DMS 273 treated with DMSO at 0.1 percent for 48 hours (cell line): ENCODE results near the gene CATSPERD.
"Not testable (repeated sequence)": the region's sequence is repeated elsewhere in the genome, so short reads cannot be mapped to it uniquely, and the experiment has no call there.

Source experiments
- DNase-seq: peaks from one replicate; lab custom pipeline; 2025; lab: John Stamatoyannopoulos, UW

Gene CATSPERD

DNA sequence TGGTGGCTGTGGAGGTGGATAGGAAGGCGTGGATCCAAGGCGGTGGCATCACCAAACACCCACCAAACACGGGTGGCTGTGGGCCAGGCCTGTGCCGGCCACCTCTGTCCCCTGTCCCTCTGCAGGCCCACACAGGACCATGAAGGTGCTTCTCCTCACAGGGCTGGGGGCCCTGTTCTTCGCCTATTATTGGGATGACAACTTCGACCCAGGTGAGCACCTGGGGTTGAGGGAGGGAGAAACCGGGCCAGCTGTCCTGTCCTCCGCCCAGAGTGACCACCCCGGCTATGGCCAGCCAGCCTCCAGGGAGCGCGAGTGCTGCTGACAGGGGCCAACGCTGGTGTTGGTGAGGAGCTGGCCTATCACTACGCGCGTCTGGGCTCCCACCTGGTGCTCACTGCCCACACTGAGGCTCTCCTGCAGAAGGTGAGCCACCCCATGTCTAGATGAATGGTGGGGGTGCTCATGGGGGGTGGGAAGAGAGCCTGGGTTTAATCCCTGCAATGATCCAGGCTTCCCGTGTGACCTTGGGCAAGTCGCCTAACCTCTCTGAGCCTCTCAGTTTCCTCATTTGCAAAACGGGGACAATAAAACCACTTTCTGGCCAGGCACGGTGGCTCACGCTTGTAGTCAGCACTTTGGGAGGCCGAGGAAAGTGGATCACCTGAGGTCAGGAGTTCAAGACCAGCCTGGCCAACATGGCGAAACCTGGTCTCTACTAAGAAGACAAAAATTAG is 35.6 kb upstream of the CATSPERD start:
- no peak for DNase-seq

DNA sequence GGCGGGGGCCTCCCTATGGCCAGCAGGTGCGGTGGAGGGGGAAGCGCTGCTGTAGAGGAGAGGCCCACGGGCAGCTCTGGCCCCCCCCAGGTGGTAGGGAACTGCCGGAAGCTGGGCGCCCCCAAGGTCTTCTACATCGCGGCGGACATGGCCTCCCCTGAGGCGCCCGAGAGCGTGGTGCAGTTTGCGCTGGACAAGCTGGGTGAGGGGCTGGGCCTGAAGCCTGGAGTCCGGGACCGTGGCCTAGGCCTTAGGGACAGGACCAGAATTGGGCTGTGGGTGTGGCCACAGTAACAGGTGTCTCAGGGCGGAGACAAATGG is 34.2 kb upstream of the CATSPERD start:
- no peak for DNase-seq

DNA sequence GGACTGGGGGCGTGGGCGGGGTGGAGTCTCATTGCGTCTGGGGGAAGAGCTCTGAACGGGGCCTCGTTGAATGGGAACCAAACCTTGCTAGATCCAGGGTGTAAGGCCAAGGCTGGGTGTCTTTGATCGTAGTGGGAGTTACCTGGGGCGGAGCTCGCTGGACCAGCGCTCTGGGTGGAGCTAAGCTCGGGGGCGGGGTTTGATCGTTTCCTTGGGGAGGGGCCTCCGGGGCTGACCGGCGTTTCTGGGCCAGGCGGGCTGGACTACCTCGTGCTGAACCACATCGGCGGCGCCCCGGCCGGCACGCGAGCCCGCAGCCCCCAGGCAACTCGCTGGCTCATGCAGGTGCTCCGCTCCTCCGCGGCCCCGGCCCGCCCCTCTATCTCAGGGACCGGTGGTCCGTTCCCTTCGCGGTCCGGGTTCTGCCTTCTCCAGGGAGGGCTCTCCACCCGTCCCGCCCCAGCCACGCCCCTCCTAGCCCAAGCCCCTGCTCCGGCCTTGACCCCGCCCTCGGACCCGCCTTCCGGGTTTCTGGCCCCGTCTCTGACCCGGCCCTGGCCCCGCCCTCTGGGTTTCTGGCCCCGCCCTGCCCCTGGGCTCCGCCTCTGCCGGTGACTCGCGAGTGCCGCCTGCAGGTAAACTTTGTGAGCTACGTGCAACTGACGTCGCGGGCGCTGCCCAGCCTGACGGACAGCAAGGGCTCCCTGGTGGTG is 33.6 kb upstream of the CATSPERD start:
- peak; percentile 77 for DNase-seq

DNA sequence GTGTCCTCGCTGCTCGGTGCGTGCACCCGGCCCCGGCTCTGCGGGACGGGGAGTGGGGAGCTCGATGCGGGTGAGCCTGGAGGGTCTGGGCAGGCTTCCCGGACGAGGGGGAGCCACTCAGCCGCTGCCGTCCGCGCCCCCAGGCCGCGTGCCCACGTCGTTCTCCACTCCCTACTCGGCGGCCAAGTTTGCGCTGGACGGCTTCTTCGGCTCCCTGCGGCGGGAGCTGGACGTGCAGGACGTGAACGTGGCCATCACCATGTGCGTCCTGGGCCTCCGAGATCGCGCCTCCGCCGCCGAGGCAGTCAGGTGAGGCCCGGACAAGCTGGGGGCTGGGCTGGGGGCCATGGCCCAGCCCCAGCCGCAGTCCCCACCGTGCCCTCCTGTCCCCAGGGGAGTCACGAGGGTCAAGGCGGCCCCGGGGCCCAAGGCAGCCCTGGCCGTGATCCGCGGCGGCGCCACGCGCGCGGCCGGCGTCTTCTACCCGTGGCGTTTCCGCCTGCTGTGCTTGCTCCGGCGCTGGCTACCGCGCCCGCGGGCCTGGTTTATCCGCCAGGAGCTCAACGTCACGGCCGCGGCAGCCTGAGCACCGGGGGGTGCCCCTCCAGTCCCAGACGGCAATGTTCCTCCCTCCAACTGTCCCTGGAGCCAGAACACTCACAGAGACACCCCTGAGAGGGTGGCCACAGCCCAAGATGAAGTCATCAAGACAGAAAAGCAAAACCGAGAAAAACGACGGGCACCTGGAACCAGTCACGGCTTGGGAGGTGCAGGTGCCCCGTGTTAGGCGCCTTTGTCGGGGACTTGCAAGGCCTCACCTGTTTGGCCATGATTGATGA is 32.9 kb upstream of the CATSPERD start:
- DNase-seq, result no peak

DNA sequence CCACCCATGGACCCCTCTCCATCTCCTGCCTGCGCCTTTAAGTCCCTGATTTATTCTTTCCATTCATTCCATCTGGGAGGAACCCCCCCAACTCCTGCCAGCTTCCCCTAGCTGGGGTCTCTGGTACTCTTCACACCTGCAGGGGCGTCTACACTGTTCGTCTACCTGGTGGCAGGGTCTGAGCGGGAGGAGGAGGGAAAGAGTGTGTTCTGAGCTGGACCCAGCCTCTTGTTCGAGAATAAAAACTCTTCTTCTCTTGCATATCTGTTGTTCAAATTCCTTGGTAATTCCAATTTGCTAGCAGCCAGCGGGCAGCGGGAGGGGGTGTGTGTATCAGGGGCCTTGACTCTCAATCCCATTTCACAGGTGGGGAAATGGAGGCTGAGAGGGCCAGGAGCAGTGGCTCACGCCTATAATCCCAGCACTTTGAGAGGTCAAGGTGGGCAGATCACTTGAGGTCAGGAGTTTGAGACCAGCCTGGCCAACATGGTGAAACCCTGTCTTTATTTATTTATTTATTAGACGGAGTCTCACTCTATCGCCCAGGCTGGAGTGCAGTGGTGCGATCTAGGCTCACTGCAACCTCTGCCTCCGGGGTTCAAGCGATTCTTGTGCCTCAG is 32.1 kb upstream of the CATSPERD start:
- DNase-seq, result not testable (repeated sequence)

DNA sequence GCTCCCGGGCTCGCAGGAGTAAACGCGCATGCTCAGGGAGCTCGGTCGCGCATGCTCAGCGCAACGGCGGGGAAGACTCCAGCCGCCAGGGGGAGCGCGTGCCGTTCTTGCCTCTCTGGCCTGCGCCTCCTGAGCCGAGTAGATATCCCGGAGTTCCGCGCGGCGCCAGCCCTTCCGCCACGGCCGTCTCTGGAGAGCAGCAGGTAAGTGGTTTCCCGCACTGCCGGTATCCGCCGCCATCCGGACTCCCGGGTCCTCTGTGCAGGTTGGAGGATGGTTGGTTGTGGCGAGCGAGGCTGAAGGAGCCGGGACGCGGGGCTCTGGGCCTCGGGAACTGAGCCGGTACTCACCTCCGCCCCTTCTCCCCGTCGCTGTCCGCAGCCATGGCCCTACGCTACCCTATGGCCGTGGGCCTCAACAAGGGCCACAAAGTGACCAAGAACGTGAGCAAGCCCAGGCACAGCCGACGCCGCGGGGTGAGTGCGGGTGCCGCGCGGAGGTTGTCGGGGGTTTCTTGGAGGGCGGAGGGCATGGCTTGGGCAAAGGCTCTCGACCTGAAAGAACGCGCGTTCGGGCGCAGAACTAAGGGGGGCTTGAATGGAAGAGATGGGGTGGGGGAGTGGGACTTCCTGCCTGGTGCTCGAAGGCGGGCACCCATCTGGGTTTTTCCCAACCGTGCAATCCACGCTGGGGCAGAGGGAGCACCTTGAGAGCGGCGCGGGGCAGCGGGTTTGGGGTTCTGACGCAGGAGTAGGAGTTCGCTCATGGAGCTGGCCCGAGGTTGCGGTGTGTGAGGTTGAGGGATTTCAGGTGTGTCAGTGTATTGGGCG is 30.1 kb upstream of the CATSPERD start, which contains the start of gene RPL36:
Gene RPL36 (plus strand): TSS at position 171 of the 830 bp plus-strand sequence. CDS start 213 bp downstream, at position 384.
- DNase-seq, result peak; percentile 80

DNA sequence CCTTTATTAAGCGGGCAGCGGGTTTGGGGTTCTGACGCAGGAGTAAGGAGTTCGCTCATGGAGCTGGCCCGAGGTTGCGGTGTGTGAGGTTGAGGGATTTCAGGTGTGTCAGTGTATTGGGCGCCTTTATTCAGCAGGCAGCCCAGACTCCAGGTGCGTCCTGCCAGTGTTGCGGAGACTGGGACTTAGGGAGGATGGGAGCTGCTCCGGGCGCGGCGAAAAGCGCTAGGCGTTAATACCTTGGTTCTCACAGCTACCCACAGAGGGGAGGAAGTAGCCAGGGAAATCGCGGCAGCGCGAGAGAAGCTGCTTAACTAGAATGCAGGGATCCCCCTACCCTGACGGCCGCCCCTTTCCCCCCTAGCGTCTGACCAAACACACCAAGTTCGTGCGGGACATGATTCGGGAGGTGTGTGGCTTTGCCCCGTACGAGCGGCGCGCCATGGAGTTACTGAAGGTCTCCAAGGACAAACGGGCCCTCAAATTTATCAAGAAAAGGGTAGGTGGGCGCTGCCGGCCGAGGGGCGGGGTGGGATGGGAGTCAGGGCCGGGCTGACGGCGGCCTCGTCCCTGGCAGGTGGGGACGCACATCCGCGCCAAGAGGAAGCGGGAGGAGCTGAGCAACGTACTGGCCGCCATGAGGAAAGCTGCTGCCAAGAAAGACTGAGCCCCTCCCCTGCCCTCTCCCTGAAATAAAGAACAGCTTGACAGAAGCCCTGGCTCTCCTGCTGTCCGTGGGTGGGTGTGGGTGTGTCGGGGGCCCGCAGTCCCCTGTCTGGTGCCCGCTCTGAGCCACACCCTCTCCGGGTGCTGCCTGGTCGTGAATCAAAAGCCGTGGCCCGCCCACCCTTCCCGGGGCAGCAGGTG is 29.2 kb upstream of the CATSPERD start:
- DNase-seq, result peak; percentile 64

DNA sequence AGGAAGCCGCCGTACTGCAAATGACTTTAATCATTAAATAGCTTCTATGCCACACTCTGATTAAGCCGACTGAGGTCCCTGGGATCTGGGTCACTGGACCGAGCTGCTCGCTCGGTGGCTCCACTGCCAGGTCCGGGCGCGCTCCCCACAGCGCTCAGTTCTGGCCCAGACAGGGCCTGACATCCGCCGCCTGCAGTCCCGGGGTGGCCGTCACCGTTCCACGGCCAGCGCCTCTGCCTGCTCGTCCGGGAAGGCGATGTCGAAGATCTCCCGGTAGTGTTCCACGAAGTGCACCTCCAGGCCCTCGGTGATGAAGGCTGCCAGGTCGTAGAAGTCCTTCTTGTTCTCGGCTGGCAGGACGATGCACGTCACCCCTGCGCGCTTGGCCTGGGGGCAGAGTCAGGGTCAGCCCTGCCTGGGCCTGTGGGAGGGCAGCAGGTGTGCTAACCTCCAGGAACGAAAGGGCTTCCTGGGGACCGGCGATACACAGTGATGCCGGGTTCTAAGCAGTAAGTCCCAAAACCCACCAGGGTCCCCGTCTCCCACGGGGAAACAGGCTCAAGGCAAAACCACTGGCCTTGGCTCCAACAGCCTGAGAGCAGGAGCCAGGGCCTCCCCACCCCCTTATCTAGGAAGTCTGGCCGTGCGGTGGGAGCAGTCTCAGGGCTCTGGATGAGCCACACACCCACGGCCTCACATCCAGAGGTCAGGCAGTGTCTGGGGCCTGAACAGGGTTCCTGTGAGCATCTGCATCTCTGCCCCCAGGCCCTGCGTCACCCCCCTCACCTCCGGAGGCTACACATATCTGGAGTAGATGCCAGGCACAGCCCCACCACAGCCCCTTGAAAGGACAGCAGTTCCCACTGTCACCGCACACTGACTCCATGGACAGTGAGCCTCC is 28.4 kb upstream of the CATSPERD start:
- DNase-seq, result no peak

- no peak for DNase-seq
These were observed 27.7 kb upstream of the CATSPERD start for GRCh38 chr19:5692723-5693194.

DNA sequence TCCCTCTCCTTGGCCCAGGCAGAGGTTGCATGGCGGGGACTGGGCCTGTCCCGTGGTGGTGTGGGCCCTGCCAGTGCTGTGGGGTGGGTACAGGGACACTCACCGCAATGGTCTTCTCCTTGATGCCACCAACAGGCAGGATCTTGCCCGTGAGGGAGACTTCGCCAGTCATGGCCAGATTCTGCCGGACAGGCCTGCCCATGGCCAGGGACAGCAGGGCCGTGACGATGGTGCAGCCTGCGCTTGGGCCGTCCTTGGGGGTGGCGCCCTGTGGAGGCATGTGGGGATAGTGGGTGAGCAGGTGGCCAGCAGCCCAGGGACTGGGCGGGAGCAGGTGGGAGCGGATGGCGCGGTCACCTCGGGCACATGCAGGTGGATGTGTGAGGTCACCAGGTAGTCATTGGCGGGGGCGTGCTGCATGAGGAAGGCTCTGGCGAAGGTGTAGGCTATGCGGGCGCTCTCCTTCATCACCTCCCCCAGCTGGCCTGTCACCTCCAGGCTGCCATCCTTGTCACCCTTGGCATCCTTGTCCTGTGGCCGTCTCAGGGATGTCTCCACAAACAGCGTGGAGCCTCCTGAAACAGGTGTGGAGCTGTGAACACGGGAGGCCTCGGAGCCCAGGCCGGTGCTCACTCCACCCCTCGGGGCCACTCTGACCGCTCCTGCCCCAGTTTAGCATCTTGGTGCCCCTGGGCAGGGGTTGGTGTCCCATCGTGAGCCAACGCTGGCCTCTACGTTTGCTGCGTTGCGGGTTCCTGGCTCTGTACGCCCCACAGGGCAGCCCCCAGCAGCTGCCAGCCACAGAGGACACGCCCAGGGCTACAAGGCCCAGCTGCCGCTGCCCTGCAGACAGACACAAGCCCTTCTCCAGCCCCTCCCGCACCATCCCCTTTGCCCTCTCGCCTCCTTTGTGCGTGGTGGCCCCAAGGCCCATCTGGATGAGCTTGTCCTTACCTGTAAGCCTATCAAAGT is 27.0 kb upstream of the CATSPERD start:
- DNase-seq, result no peak

DNA sequence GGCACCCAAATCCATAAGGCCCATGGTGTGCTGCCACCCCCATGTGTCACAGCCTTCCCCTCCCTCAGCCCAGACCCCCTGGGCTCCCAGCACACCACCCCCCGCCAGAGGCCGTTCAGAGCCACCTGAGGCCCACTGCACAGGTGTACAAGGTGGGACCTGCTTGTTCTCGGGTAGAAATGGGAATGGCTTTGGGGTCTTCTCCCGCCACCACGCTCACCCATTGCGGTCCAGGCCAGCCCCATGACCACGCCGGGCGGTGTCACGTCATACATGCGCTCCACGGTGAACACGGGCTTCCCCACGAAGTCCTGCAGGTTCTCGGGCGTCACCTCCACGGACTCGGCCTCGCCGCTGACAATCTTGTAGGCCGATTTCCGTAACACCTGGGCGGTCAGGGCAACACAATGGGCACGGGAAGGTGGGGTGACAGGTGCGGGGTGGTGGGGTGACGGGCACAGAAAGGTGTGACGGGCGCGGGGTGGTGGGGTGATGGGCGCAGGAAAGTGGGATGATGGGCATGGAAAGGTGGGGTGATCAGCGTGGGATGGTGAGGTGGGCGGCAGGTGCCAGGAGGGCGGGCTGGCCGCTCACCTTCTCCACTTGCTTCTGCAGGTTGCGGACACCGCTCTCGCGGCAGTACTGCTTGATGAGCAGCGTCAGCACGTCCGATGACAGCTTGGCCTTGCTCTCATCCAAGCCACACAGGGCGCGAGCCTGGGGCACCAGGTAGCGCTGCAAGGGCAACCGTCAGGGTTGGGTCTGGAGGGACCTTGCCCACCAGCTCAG is 26.1 kb upstream of the CATSPERD start:
- no peak for DNase-seq

- no peak for DNase-seq
These were observed 25.3 kb upstream of the CATSPERD start for GRCh38 chr19:5694956-5695648.

DNA sequence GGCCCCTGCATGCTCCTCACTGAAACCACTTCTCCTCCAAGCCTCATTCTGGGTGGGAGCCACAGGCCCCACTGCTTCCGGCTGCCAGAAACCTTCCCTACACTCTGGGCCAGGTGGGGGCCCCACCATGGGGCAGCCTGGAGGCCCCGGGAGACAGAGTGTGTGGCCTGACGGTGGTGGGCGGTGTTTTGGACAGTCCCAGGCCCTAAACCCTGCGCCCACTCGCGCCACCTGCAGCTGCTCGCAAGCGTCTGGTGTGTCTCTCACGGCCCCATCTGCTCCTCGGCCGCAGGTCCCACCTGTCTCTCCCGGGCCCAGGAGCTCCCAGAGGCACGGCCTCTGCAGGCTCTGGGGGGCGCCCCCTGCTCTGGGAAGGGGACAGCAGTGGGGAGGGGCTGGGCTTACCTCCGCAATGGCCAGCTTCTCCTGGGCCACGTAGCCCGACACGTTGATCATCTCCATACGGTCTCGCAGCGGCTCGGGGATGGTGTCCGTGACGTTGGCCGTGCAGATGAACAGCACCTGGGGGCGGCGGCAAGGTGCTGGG is 24.7 kb upstream of the CATSPERD start:
- DNase-seq, result peak; percentile 45

GRCh38 chr19:5696196-5697021 is 24.0 kb upstream of the CATSPERD start:
- no peak for DNase-seq
